Measurements from ENCODE around the gene SLC8A2. TPM values are rescaled to one million over a fixed set of nuclear protein-coding genes. Genes with fewer than 3 reads are reported as not detected.

Gene SLC8A2
- polyA plus RNA-seq, 1 donor (not counting 4 experiments of a cell fraction or from before 2014, with no cell fraction given), result 0.17 TPM

GRCh38 chr19:47432499-47432898, 39.2 kb downstream of the SLC8A2 start:
- Histone ChIP-seq H4K20me1 (ENCODE audit: control insufficient read depth, extremely low read depth, insufficient read depth, low read length) (no peaks in the 10 kb centered on the region), H3K4me2 (ENCODE audit: control insufficient read depth, extremely low read depth, insufficient read depth, low read depth, low read length) (no peak overlapping the region), H3K9me3 (ENCODE audit: control insufficient read depth, low read depth, low read length) (no peaks in the 10 kb centered on the region), H3K36me3 (ENCODE audit: control insufficient read depth in 2 of 2, extremely low read depth in 1 of 2, insufficient read depth in 2 of 2, low read length in 2 of 2) (no peaks in the 10 kb centered on the region), H3K27ac (ENCODE audit: control insufficient read depth, insufficient read depth, low read length) (no peak overlapping the region), H3K4me3 (ENCODE audit: control insufficient read depth in 2 of 3, extremely low read depth in 1 of 3, insufficient read depth in 2 of 3, low read depth in 1 of 3, low read length in 3 of 3) (no peak overlapping the region), H3K9me1 (ENCODE audit: control insufficient read depth, extremely low read depth, insufficient read depth, low read length) (no peaks in the 10 kb centered on the region), H2AFZ (ENCODE audit: control insufficient read depth, low read length) (no peak overlapping the region), H3K9ac (ENCODE audit: control insufficient read depth, extremely low read depth, insufficient read depth, low read length) (no peak overlapping the region), H3K79me2 (ENCODE audit: control insufficient read depth, insufficient read depth, low read length) (no peaks in the 10 kb centered on the region), H3K4me1 (ENCODE audit: control insufficient read depth, extremely low read depth, insufficient read depth, low read length) (peaks cover 13% of the 10 kb centered on the region), H3K27me3 (ENCODE audit: control insufficient read depth, extremely low read depth, insufficient read depth, low read length) (peaks cover 7% of the 10 kb centered on the region)
- TF ChIP-seq EZH2 (IDR thresholded peaks at IDR 0.05; ENCODE audit: low read length), result no peak
- TF ChIP-seq, protein P1, sequence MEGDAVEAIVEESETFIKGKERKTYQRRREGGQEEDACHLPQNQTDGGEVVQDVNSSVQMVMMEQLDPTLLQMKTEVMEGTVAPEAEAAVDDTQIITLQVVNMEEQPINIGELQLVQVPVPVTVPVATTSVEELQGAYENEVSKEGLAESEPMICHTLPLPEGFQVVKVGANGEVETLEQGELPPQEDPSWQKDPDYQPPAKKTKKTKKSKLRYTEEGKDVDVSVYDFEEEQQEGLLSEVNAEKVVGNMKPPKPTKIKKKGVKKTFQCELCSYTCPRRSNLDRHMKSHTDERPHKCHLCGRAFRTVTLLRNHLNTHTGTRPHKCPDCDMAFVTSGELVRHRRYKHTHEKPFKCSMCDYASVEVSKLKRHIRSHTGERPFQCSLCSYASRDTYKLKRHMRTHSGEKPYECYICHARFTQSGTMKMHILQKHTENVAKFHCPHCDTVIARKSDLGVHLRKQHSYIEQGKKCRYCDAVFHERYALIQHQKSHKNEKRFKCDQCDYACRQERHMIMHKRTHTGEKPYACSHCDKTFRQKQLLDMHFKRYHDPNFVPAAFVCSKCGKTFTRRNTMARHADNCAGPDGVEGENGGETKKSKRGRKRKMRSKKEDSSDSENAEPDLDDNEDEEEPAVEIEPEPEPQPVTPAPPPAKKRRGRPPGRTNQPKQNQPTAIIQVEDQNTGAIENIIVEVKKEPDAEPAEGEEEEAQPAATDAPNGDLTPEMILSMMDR (optimal IDR thresholded peaks at IDR 0.05 in 1 of 3, IDR thresholded peaks at IDR 0.05 in 1 of 3, conservative IDR thresholded peaks at IDR 0.05 in 1 of 3; ENCODE audit: extremely low read depth in 1 of 3, insufficient read depth in 2 of 3, low read length in 3 of 3), result no peak
- dilution Hi-C loops (cut with MboI; ENCODE audit: extremely low pct_ligation_motif_present, low sequenced_read_pairs), result no loop called here
- FAIRE-seq (no peak), DNase-seq (ENCODE audit: low read depth, low spot score) (no peak)

GRCh38 chr19:47432091-47432490, 39.6 kb downstream of the SLC8A2 start:
- TF ChIP-seq, protein P1 (optimal IDR thresholded peaks at IDR 0.05 in 1 of 3, IDR thresholded peaks at IDR 0.05 in 1 of 3, conservative IDR thresholded peaks at IDR 0.05 in 1 of 3; ENCODE audit: extremely low read depth in 1 of 3, insufficient read depth in 2 of 3, low read length in 3 of 3), result no peak
- TF ChIP-seq EZH2 (IDR thresholded peaks at IDR 0.05; ENCODE audit: low read length), result no peak
- Histone ChIP-seq H3K9me1 (ENCODE audit: control insufficient read depth, extremely low read depth, insufficient read depth, low read length) (no peaks in the 10 kb centered on the region), H2AFZ (ENCODE audit: control insufficient read depth, low read length) (no peak overlapping the region), H3K9ac (ENCODE audit: control insufficient read depth, extremely low read depth, insufficient read depth, low read length) (no peak overlapping the region), H3K27me3 (ENCODE audit: control insufficient read depth, extremely low read depth, insufficient read depth, low read length) (peaks cover 7% of the 10 kb centered on the region), H3K79me2 (ENCODE audit: control insufficient read depth, insufficient read depth, low read length) (no peaks in the 10 kb centered on the region), H4K20me1 (ENCODE audit: control insufficient read depth, extremely low read depth, insufficient read depth, low read length) (no peaks in the 10 kb centered on the region), H3K36me3 (ENCODE audit: control insufficient read depth in 2 of 2, extremely low read depth in 1 of 2, insufficient read depth in 2 of 2, low read length in 2 of 2) (no peaks in the 10 kb centered on the region), H3K4me3 (ENCODE audit: control insufficient read depth in 2 of 3, extremely low read depth in 1 of 3, insufficient read depth in 2 of 3, low read depth in 1 of 3, low read length in 3 of 3) (no peak overlapping the region), H3K27ac (ENCODE audit: control insufficient read depth, insufficient read depth, low read length) (no peak overlapping the region), H3K4me1 (ENCODE audit: control insufficient read depth, extremely low read depth, insufficient read depth, low read length) (peaks cover 13% of the 10 kb centered on the region), H3K9me3 (ENCODE audit: control insufficient read depth, low read depth, low read length) (no peaks in the 10 kb centered on the region), H3K4me2 (ENCODE audit: control insufficient read depth, extremely low read depth, insufficient read depth, low read depth, low read length) (no peak overlapping the region)
- dilution Hi-C loops (cut with MboI; ENCODE audit: extremely low pct_ligation_motif_present, low sequenced_read_pairs), result no loop called here
- no peak for FAIRE-seq
- DNase-seq (ENCODE audit: low read depth, low spot score), result no peak
